ENCODE data around the gene IMMP2L. TPM values are rescaled to one million over a fixed set of nuclear protein-coding genes. Genes with fewer than 3 reads are reported as not detected.

IMMP2L gene
- total and polyA plus RNA-seq, 4 donors, result 7.3 to 21.1 (median 12.4) TPM

DNA sequence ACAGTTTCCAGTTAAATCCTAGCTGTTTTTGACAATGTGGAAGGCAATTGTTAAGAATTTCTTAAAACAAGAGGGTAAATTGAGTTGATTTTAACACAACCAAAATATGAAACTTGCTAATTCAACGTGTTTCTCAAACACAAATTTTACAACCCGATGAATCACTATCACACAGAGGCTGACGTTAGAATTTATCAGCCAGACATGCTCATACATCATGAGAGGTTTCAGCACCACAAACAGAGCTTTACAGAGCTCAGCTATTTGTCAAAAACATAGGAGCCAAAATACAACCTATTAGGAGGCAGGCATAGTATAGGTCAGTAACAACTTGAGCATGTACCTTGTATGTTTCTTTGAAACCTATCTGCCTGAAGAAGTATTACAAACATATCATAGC, 435.3 kb downstream of the IMMP2L start (continued):
- no peak for TF ChIP-seq HNF4G (IDR thresholded peaks at IDR 0.05)
- TF ChIP-seq MAX (IDR thresholded peaks at IDR 0.05), result no peak
- TF ChIP-seq, protein P1, sequence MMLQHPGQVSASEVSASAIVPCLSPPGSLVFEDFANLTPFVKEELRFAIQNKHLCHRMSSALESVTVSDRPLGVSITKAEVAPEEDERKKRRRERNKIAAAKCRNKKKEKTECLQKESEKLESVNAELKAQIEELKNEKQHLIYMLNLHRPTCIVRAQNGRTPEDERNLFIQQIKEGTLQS (IDR thresholded peaks at IDR 0.05), result no peak

- Histone ChIP-seq H3K9ac (ENCODE audit: low read depth in 1 of 2, low read length in 2 of 2) (no peak overlapping the region), H3K27ac (ENCODE audit: low read depth in 1 of 2, low read length in 2 of 2) (no peak overlapping the region), H3K4me3 (ENCODE audit: low read depth in 1 of 3, low read length in 3 of 3) (no peak overlapping the region), H3K27me3 (ENCODE audit: control insufficient read depth in 4 of 4, insufficient read depth in 4 of 4, low read length in 3 of 4) (no peaks in the 10 kb centered on the region), H3K9me3 (ENCODE audit: control insufficient read depth in 4 of 4, low read length in 3 of 4) (no peaks in the 10 kb centered on the region), H3K36me3 (ENCODE audit: control insufficient read depth in 4 of 4, insufficient read depth in 3 of 4, low read depth in 1 of 4, low read length in 3 of 4) (no peaks in the 10 kb centered on the region), H3K4me1 (ENCODE audit: control insufficient read depth in 4 of 4, insufficient read depth in 4 of 4, low read length in 3 of 4) (no peaks in the 10 kb centered on the region)
- 95% methylated on average over 2 of the region's 2 CpGs for WGBS
- DNase-seq (ENCODE audit: low spot score), result no peak
- TF ChIP-seq HNF4G (IDR thresholded peaks at IDR 0.05) (no peak), RAD21 (IDR thresholded peaks at IDR 0.05) (no peak), REST (IDR thresholded peaks at IDR 0.05) (no peak)
Measured at GRCh38 chr7:111115966-111116365, 446.3 kb downstream of the IMMP2L start.

GRCh38 chr7:111113263-111114017, 448.9 kb downstream of the IMMP2L start:
- Histone ChIP-seq H3K27me3 (ENCODE audit: control insufficient read depth in 4 of 4, insufficient read depth in 4 of 4, low read length in 3 of 4) (no peaks in the 10 kb centered on the region), H3K4me3 (ENCODE audit: low read depth in 1 of 3, low read length in 3 of 3) (no peak overlapping the region), H3K9ac (ENCODE audit: low read depth in 1 of 2, low read length in 2 of 2) (no peak overlapping the region), H3K9me3 (ENCODE audit: control insufficient read depth in 4 of 4, low read length in 3 of 4) (no peaks in the 10 kb centered on the region), H3K27ac (ENCODE audit: low read depth in 1 of 2, low read length in 2 of 2) (no peak overlapping the region), H3K36me3 (ENCODE audit: control insufficient read depth in 4 of 4, insufficient read depth in 3 of 4, low read depth in 1 of 4, low read length in 3 of 4) (no peaks in the 10 kb centered on the region), H3K4me1 (ENCODE audit: control insufficient read depth in 4 of 4, insufficient read depth in 4 of 4, low read length in 3 of 4) (peaks cover 0 to 3% (median 2%) of the 10 kb centered on the region in 4 donors)
- TF ChIP-seq JUND (IDR thresholded peaks at IDR 0.05) (peak; percentile 47 to 49), GABPA (IDR thresholded peaks at IDR 0.05 in 1 of 2, conservative IDR thresholded peaks at IDR 0.05 in 1 of 2) (no peak), FOXA2 (IDR thresholded peaks at IDR 0.05) (no peak), SP1 (IDR thresholded peaks at IDR 0.05) (no peak)
- TF ChIP-seq, protein P1 (IDR thresholded peaks at IDR 0.05), result no peak
- WGBS, result 69% methylated on average over 1 of the region's 1 CpG
- no peak for DNase-seq (ENCODE audit: low spot score)

- no peak for DNase-seq (ENCODE audit: low spot score)
- H3K4me3 ChIP-seq (ENCODE audit: low read depth in 1 of 3, low read length in 3 of 3), result no peak overlapping the region
- H3K4me1 ChIP-seq (ENCODE audit: control insufficient read depth in 4 of 4, insufficient read depth in 4 of 4, low read length in 3 of 4), result peaks cover 0 to 13% (median 8%) of the 10 kb centered on the region in 4 donors
- H3K27me3 ChIP-seq (ENCODE audit: control insufficient read depth in 4 of 4, insufficient read depth in 4 of 4, low read length in 3 of 4), result no peaks in the 10 kb centered on the region
- WGBS, result 86% methylated on average over 2 of the region's 2 CpGs
- H3K27ac ChIP-seq (ENCODE audit: low read depth in 1 of 2, low read length in 2 of 2), result no peak overlapping the region
- H3K36me3 ChIP-seq (ENCODE audit: control insufficient read depth in 4 of 4, insufficient read depth in 3 of 4, low read depth in 1 of 4, low read length in 3 of 4), result no peaks in the 10 kb centered on the region
- no peaks in the 10 kb centered on the region for H3K9me3 ChIP-seq (ENCODE audit: control insufficient read depth in 4 of 4, low read length in 3 of 4)
- TF ChIP-seq HNF4G (IDR thresholded peaks at IDR 0.05) (no peak), TAF1 (conservative IDR thresholded peaks at IDR 0.05) (no peak), SP1 (IDR thresholded peaks at IDR 0.05) (no peak), ZBTB33 (IDR thresholded peaks at IDR 0.05) (no peak), JUND (IDR thresholded peaks at IDR 0.05) (no peak), FOXA1 (IDR thresholded peaks at IDR 0.05) (no peak), RXRA (IDR thresholded peaks at IDR 0.05) (no peak), EGR1 (IDR thresholded peaks at IDR 0.05; ENCODE audit: low read depth in 2 of 2) (no peak)
- TF ChIP-seq, protein P1 (IDR thresholded peaks at IDR 0.05), result no peak
- H3K9ac ChIP-seq (ENCODE audit: low read depth in 1 of 2, low read length in 2 of 2), result no peak overlapping the region
Measured at GRCh38 chr7:111112439-111112838, 449.9 kb downstream of the IMMP2L start.

Measured in liver (tissue), 9 donors.